NCI-H128 (cell line): Measurements from ENCODE around the gene PHRF1.

ENCODE experiments used
- DNase-seq: peaks from one replicate; lab custom pipeline; 2025; ENCODE audit not compliant: unreplicated experiment; lab: John Stamatoyannopoulos, UW

The PHRF1 gene

GRCh38 chr11:556662-557256 lies 19.5 kb upstream of the PHRF1 start:
- no peak for DNase-seq

GRCh38 chr11:557328-558132 lies 18.7 kb upstream of the PHRF1 start:
- no peak for DNase-seq

- DNase-seq: no peak
Observed at GRCh38 chr11:558503-558902, 17.8 kb upstream of the PHRF1 start.

GRCh38 chr11:559020-559620 lies 17.1 kb upstream of the PHRF1 start:
- DNase-seq: no peak

GRCh38 chr11:559712-560304 lies 16.5 kb upstream of the PHRF1 start:
- DNase-seq: no peak

- DNase-seq: peak; percentile 70
Observed at GRCh38 chr11:560305-561147, 15.7 kb upstream of the PHRF1 start, which contains the start of the genes LMNTD2 and RASSF7. Gene LMNTD2 (minus strand): TSS chr11:560738. CDS start chr11:560716, 22 bp downstream. Gene RASSF7 (plus strand): TSS chr11:560970. CDS start chr11:561769, 799 bp downstream.

GRCh38 chr11:561148-562003 lies 14.9 kb upstream of the PHRF1 start:
- no peak for DNase-seq

- DNase-seq: no peak
Observed at GRCh38 chr11:562046-562645, 14.1 kb upstream of the PHRF1 start.

GRCh38 chr11:563066-563811 lies 13.0 kb upstream of the PHRF1 start:
- no peak for DNase-seq

- DNase-seq: no peak
Observed at GRCh38 chr11:563812-564578, 12.3 kb upstream of the PHRF1 start.

- no peak for DNase-seq
Observed at GRCh38 chr11:565921-566509, 10.3 kb upstream of the PHRF1 start.

- no peak for DNase-seq
Observed at GRCh38 chr11:567011-567628, 9.2 kb upstream of the PHRF1 start.

- no peak for DNase-seq
Observed at GRCh38 chr11:567629-568292, 8.5 kb upstream of the PHRF1 start.

- peak; percentile 92 for DNase-seq
Observed at GRCh38 chr11:568306-569157, 7.7 kb upstream of the PHRF1 start.

- DNase-seq: no peak
Observed at GRCh38 chr11:569158-569885, 6.9 kb upstream of the PHRF1 start.
